ENCODE results near the gene ZNF862. TPM values are rescaled to one million over a fixed set of nuclear protein-coding genes. Genes with fewer than 3 reads are reported as not detected.

ZNF862 gene
- total RNA-seq, result 10 to 100 TPM; 31.4 to 32.5 TPM

DNA sequence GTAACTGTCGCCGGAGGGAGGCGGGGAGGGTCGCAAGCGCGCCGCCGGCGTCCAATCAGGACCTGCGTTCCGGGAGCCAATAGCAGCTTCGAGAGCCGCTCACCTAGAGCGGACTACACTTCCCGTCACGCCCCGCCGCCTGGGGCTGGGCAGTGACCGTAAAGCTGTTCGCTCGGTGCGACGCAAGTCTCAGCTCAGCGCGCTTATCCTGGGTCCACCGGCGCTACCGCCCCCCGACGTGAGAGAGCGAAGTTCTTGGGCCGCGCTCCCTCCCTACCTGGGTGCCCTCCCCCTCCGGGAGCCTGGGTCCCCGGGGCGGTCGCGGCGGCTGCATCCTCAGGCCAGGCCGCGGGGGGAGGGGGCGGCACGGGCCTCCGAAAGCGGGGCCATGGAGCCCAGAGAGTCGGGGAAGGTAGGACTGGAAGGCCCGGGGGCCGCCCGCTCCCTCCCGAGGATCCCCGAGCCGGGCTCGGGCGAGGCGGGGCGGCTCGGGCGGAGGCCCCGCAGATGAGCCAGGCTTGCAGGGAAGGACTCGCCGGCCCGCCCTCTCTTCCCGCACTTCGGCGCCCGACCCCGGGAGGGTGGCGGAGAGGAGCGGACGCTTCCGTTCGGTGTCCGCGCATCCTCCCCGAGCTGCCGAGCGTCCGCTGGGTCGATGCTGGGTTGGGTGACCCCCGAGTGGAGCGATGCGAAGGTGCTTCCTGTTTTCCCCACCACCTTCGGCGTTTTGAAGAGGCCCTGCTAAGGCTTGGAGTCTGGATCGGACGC lies at the start of gene ZNF862:
ZNF862 (plus strand) TSS at position 152 of the 768 bp plus-strand sequence; CDS start at position 389, 237 bp downstream.
- POLR2A ChIA-PET, result interaction anchor here (0.6 to 3.3 kb wide), 9 partner anchors 8 to 378 kb away, joined by 3 to 49 read pairs (median 4); partner anchors contain the start of gene ZNF777
- Mint-ChIP-seq H3K36me3 (ENCODE audit: low read depth) (peaks cover 7% of the 10 kb centered on the region), H3K4me1 (peaks cover 23% of the 10 kb centered on the region), H3K27me3 (peaks cover 15% of the 10 kb centered on the region), H3K27ac (peak within 1 kb of the TSS; percentile 78), H3K9me3 (no peaks in the 10 kb centered on the region), H3K4me3 (peak within 1 kb of the TSS; percentile 86)
- peak; percentile 97 for DNase-seq
- CTCF ChIA-PET, result interaction anchor here (0.6 to 2.8 kb wide), 9 partner anchors 11 to 303 kb away, joined by 3 to 13 read pairs (median 4); no protein-coding TSS in a partner anchor

DNA sequence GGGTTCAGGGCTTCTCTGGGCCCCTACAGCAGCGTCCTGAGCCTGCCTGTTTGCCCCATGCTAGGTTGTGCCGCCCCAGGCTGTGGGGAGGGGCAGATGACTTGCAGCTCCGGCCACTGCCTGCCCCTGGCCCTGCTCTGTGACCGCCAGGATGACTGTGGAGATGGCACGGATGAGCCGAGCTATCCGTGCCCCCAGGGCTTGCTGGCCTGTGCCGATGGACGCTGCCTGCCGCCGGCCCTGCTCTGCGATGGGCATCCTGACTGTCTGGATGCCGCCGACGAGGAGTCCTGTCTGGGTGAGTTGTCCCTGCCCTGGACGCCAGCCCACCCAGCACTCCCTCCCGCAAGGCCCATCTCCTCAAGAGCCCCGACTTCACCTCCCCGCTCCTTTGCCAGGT lies 49.1 kb upstream of the ZNF862 start:
- ChIA-PET CTCF (no interaction called here), POLR2A (no interaction called here)
- H3K27ac Mint-ChIP-seq, result no peak overlapping the region
- no peak for DNase-seq
- no peaks in the 10 kb centered on the region for H3K9me3 Mint-ChIP-seq
- no peak overlapping the region for H3K4me3 Mint-ChIP-seq
- no peaks in the 10 kb centered on the region for H3K36me3 Mint-ChIP-seq (ENCODE audit: low read depth)
- no peaks in the 10 kb centered on the region for H3K4me1 Mint-ChIP-seq
- H3K27me3 Mint-ChIP-seq, result peaks cover 4% of the 10 kb centered on the region

DNA sequence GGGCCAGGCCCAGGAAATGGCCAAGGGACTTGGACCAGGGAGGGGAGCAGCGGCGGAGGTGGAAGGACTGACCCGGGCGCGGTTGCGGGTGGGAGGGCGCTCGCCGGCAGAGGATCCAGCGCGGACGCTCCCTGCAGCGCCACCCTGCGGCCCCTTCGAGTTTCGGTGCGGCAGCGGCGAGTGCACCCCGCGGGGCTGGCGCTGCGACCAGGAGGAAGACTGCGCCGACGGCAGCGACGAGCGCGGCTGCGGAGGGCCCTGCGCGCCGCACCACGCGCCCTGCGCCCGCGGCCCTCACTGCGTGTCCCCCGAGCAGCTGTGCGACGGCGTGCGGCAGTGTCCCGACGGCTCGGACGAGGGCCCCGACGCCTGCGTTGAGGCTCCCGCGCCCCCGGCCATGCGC lies 48.0 kb upstream of the ZNF862 start:
- Mint-ChIP-seq H3K36me3 (ENCODE audit: low read depth) (no peaks in the 10 kb centered on the region), H3K4me3 (no peak overlapping the region), H3K4me1 (no peaks in the 10 kb centered on the region), H3K27ac (no peak overlapping the region), H3K27me3 (peaks cover 4% of the 10 kb centered on the region), H3K9me3 (no peaks in the 10 kb centered on the region)
- DNase-seq, result peak; percentile 46
- ChIA-PET POLR2A (no interaction called here), CTCF (interaction anchor here (0.7 to 1.0 kb wide), 2 partner anchors 12 to 48 kb away, joined by 3 read pairs; no protein-coding TSS in a partner anchor)

DNA sequence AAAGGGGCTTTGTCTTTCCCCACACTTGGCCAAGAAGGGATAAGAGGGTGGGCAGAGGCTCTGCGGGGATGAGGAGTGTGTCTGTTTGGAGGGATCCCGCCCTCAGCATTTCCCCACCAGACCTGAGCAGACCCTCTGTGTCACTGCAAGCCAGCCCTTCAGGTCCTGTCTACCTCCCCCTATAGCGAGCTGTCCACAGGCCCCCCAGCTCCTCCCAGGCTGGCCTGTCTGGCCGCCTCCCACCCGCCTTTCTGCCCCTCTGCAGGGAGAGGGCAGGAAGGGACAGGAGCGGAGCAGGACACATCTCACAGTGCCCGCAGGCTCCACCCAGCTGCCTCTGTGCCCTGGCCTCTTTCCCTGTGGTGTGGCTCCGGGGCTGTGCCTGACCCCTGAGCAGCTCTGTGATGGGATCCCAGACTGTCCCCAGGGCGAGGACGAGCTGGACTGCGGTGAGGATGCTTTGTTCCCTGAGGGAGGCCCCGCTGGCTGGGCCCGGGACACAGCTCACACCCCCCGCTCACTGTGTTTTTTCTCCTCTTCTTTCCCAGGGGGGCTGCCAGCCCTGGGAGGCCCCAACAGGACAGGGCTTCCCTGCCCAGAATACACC lies 47.3 kb upstream of the ZNF862 start:
- Mint-ChIP-seq H3K36me3 (ENCODE audit: low read depth) (no peaks in the 10 kb centered on the region), H3K4me1 (no peaks in the 10 kb centered on the region), H3K27me3 (peaks cover 4% of the 10 kb centered on the region), H3K27ac (no peak overlapping the region), H3K9me3 (no peaks in the 10 kb centered on the region), H3K4me3 (no peak overlapping the region)
- POLR2A ChIA-PET, result no interaction called here
- CTCF ChIA-PET, result interaction anchor here (1.0 kb wide), 1 partner anchor 49 kb away, joined by 3 read pairs; no protein-coding TSS in a partner anchor
- no peak for DNase-seq

DNA sequence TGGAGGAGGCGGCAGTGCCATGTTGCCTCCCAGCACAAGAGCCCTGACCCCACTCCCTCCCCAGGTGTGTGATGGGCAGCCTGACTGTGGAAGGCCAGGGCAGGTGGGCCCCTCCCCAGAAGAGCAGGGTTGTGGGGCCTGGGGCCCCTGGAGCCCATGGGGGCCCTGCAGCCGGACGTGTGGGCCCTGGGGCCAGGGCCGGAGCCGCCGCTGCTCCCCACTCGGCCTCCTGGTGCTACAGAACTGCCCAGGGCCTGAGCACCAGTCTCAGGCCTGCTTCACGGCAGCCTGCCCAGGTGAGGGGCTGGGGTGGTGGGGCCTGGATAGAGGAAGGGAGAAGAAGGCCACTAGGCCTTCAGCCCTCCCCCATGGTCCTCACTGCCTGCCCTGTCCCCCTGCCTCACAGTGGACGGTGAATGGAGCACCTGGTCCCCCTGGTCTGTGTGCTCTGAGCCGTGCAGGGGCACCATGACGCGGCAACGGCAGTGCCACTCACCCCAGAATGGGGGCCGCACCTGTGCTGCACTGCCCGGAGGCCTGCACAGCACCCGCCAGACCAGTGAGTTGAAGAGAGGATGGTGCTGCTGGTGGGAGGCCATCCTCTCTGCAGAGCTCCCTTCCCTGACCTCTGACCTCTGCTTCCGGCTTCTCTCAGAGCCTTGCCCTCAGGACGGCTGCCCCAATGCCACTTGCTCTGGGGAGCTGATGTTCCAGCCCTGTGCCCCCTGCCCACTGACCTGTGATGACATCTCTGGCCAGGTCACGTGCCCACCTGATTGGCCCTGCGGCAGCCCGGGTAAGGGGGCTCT lies 46.6 kb upstream of the ZNF862 start:
- Mint-ChIP-seq H3K36me3 (ENCODE audit: low read depth) (no peaks in the 10 kb centered on the region), H3K4me3 (no peak overlapping the region), H3K4me1 (no peaks in the 10 kb centered on the region), H3K27me3 (peaks cover 4% of the 10 kb centered on the region), H3K27ac (no peak overlapping the region), H3K9me3 (no peaks in the 10 kb centered on the region)
- no peak for DNase-seq
- ChIA-PET CTCF (no interaction called here), POLR2A (no interaction called here)

DNA sequence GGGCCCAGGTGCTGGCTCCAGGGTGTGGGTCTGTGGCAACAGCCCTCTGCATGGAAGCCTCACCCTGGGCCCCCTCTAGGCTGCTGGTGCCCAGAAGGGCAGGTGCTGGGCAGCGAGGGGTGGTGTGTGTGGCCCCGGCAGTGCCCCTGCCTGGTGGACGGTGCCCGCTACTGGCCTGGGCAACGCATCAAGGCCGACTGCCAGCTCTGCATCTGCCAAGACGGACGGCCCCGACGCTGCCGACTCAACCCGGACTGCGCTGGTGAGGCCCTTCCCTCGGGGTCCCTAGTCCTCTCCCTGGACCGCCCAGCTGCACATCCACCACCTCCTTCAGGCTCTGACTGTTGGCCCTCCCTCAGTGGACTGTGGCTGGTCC lies 46.0 kb upstream of the ZNF862 start:
- no peaks in the 10 kb centered on the region for H3K4me1 Mint-ChIP-seq
- H3K9me3 Mint-ChIP-seq, result no peaks in the 10 kb centered on the region
- H3K36me3 Mint-ChIP-seq (ENCODE audit: low read depth), result no peaks in the 10 kb centered on the region
- ChIA-PET POLR2A (no interaction called here), CTCF (no interaction called here)
- no peak for DNase-seq
- H3K4me3 Mint-ChIP-seq, result no peak overlapping the region
- H3K27ac Mint-ChIP-seq, result no peak overlapping the region
- peaks cover 4% of the 10 kb centered on the region for H3K27me3 Mint-ChIP-seq

DNA sequence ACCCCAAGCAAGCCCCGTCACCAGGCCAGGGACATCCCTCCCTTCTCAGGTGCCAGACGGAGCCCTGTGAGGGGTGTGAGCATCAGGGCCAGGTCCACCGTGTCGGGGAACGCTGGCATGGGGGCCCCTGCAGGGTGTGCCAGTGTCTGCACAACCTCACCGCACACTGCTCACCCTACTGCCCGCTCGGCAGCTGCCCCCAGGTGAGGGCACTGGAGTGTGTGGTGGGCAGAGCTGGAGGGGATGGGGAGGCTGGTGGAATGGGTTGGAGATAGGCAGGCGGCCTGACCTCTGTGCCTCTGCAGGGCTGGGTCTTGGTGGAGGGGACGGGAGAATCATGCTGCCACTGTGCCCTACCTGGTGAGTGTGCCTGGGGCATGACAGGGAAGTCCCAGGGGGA lies 44.9 kb upstream of the ZNF862 start:
- DNase-seq, result no peak
- ChIA-PET CTCF (no interaction called here), POLR2A (no interaction called here)
- no peaks in the 10 kb centered on the region for H3K9me3 Mint-ChIP-seq
- H3K27ac Mint-ChIP-seq, result no peak overlapping the region
- H3K4me3 Mint-ChIP-seq, result no peak overlapping the region
- H3K36me3 Mint-ChIP-seq (ENCODE audit: low read depth), result no peaks in the 10 kb centered on the region
- H3K27me3 Mint-ChIP-seq, result peaks cover 4% of the 10 kb centered on the region
- H3K4me1 Mint-ChIP-seq, result no peaks in the 10 kb centered on the region

DNA sequence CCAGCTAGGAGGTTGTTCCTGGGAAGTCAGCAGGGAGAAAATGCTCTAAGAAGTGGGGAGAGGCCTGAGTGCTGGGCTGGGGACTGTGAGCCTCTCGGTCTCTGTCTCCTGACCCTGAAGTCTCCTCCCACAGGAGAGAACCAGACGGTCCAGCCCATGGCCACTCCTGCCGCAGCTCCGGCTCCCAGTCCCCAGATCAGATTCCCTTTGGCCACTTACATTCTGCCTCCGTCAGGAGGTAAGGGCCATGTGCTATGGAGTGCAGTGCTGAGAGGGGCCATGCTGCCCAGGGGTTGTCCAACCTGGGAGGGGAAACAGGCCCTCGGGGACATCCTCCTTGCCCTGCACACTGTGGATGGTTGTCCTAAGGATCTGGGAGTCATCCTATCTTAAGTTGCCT lies 43.5 kb upstream of the ZNF862 start:
- Mint-ChIP-seq H3K36me3 (ENCODE audit: low read depth) (no peaks in the 10 kb centered on the region), H3K4me3 (no peak overlapping the region), H3K27ac (no peak overlapping the region), H3K27me3 (peaks cover 3% of the 10 kb centered on the region), H3K4me1 (no peaks in the 10 kb centered on the region), H3K9me3 (no peaks in the 10 kb centered on the region)
- DNase-seq, result no peak
- CTCF ChIA-PET, result no interaction called here
- POLR2A ChIA-PET, result no interaction called here

DNA sequence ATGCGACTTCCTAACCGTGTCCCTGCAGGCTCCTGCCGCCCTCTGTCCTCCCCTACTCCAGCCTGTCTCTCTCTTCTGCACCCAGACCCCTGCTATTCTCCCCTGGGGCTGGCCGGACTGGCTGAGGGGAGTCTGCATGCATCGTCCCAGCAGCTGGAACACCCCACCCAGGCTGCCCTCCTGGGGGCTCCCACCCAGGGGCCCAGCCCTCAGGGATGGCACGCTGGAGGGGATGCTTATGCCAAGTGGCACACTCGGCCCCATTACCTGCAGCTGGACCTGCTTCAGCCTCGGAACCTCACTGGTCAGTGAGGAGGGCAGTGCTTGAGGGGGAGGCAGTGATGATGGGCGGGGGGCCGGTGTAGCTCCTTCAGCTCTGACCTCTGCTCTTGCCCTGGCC lies 43.0 kb upstream of the ZNF862 start:
- POLR2A ChIA-PET, result no interaction called here
- Mint-ChIP-seq H3K9me3 (no peaks in the 10 kb centered on the region), H3K4me3 (no peak overlapping the region), H3K27me3 (no peaks in the 10 kb centered on the region), H3K27ac (no peak overlapping the region), H3K4me1 (no peaks in the 10 kb centered on the region), H3K36me3 (ENCODE audit: low read depth) (no peaks in the 10 kb centered on the region)
- CTCF ChIA-PET, result no interaction called here
- DNase-seq, result no peak

DNA sequence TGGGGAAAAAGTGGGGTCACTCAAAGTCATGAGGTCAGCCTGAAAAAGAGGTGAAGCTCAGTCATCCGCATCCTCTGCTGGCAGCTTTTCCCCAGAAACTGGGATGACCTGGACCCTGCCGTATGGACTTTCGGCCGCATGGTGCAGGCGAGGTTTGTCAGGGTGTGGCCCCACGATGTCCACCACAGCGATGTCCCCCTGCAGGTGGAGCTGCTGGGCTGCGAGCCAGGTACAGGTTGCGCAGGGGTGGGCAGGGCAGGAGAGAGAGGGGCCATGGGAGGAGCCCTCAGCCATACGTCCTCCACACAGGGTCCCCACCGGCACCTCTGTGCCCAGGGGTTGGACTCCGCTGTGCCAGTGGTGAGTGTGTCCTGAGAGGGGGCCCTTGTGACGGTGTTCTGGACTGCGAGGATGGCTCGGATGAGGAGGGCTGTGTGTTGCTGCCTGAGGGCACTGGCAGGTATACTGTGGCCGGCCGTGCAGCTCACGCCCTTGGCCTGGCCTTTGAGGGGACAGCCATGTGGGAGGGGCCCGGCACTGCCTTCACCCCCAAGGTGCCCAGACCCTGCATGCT lies 41.8 kb upstream of the ZNF862 start:
- ChIA-PET CTCF (interaction anchor here (1.1 to 1.6 kb wide), 2 partner anchors 9 to 134 kb away, joined by 3 read pairs; no protein-coding TSS in a partner anchor), POLR2A (no interaction called here)
- Mint-ChIP-seq H3K9me3 (no peaks in the 10 kb centered on the region), H3K27ac (no peak overlapping the region), H3K4me1 (no peaks in the 10 kb centered on the region), H3K27me3 (no peaks in the 10 kb centered on the region), H3K4me3 (no peak overlapping the region), H3K36me3 (ENCODE audit: low read depth) (no peaks in the 10 kb centered on the region)
- DNase-seq, result no peak

DNA sequence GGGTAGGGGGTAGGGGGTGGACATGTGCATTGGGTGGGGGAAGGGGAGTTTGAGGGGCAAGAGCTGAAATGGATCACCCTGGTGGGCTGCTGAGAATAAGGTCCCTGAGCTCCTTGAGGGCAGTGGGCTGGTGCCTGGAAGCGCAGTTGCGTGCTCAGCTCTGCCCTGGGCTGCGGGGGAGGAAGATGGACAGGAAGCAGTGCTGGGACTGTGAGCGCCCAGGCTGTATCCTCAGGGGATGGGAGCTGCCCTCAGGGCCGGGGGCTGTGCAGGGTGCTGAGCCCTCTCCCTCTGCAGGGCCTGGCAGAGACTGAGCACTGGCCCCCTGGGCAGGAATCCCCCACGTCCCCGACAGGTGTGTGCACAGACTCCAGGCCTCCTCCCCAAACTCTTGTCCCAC lies 40.4 kb upstream of the ZNF862 start:
- no peaks in the 10 kb centered on the region for H3K4me1 Mint-ChIP-seq
- H3K4me3 Mint-ChIP-seq, result no peak overlapping the region
- DNase-seq, result no peak
- H3K27ac Mint-ChIP-seq, result no peak overlapping the region
- CTCF ChIA-PET, result interaction anchor here (1.6 kb wide), 1 partner anchor 135 kb away, joined by 3 read pairs; no protein-coding TSS in a partner anchor
- H3K9me3 Mint-ChIP-seq, result no peaks in the 10 kb centered on the region
- POLR2A ChIA-PET, result no interaction called here
- H3K27me3 Mint-ChIP-seq, result no peaks in the 10 kb centered on the region
- H3K36me3 Mint-ChIP-seq (ENCODE audit: low read depth), result no peaks in the 10 kb centered on the region

DNA sequence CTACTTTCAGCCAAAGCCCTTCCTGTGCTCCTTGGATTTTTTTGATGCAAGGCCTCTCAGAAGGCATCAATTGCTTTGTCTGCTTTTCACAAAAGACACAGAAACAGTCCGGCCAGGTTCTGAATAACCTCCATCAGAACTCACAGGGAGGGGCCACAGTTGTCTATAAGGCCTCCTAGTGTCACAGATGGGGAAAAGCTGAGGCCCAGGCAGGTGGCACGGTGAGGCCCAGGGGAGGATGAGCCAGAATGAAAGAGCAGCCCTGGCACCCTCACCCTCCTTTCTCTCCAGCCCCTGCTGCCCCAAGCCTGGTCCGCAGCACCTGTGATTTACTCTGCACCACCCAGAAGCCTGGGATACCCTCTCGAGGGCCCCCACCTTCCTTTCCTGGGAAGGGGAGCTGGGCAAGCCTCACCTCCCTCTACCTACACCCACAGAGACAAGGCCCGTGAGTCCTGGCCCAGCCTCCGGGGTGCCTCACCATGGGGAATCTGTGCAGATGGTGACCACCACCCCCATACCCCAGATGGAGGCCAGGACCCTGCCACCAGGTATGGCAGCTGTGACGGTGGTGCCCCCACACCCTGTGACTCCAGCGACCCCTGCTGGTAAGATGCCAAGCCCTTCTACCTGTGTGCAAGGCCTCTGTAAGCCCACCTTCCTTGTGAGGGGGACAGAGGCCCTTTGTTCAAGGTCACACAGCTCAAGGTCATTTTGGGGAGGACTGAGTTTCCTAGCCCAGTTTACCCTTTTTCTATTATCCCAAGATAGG lies 38.6 kb upstream of the ZNF862 start:
- Mint-ChIP-seq H3K27ac (no peak overlapping the region), H3K4me3 (no peak overlapping the region), H3K4me1 (no peaks in the 10 kb centered on the region), H3K9me3 (no peaks in the 10 kb centered on the region), H3K27me3 (no peaks in the 10 kb centered on the region), H3K36me3 (ENCODE audit: low read depth) (no peaks in the 10 kb centered on the region)
- POLR2A ChIA-PET, result no interaction called here
- peak; percentile 49 for DNase-seq
- CTCF ChIA-PET, result interaction anchor here (0.9 to 1.4 kb wide), 2 partner anchors 59 to 137 kb away, joined by 3 to 7 read pairs; no protein-coding TSS in a partner anchor
